ENCODE measurements around the gene RGMA.
A peak's percentile ranks its signal among the peaks of the same experiment; 100 is the strongest.
"Not testable (repeated sequence)": the region's sequence is repeated elsewhere in the genome, so short reads cannot be mapped to it uniquely, and the experiment has no call there.

Gene RGMA

GRCh38 chr15:93046721-93047120 lies 42.3 kb downstream of the RGMA start:
- no peak for DNase-seq

GRCh38 chr15:93046120-93046519 lies 42.9 kb downstream of the RGMA start:
- no peak for DNase-seq

GRCh38 chr15:93045191-93045785 lies 43.7 kb downstream of the RGMA start:
- no peak for DNase-seq

- no peak for DNase-seq
Observed at GRCh38 chr15:93044301-93045190, 44.5 kb downstream of the RGMA start.

- DNase-seq, result no peak
Observed at GRCh38 chr15:93043621-93044300, 45.2 kb downstream of the RGMA start.

GRCh38 chr15:93042691-93043378 lies 46.2 kb downstream of the RGMA start:
- no peak for DNase-seq

GRCh38 chr15:93042211-93042610 lies 46.8 kb downstream of the RGMA start:
- no peak for DNase-seq

GRCh38 chr15:93041159-93041547 lies 47.9 kb downstream of the RGMA start:
- DNase-seq, result no peak

GRCh38 chr15:93040288-93041158 lies 48.5 kb downstream of the RGMA start:
- DNase-seq, result no peak

- DNase-seq, result not testable (repeated sequence)
Observed at GRCh38 chr15:93039562-93040287, 49.3 kb downstream of the RGMA start.

GRCh38 chr15:93037820-93038705 lies 50.9 kb downstream of the RGMA start:
- no peak for DNase-seq

- DNase-seq, result no peak
Observed at GRCh38 chr15:93036951-93037819, 51.8 kb downstream of the RGMA start.

GRCh38 chr15:93035953-93036810 lies 52.8 kb downstream of the RGMA start:
- DNase-seq, result peak; percentile 52

- no peak for DNase-seq
Observed at GRCh38 chr15:93035092-93035915, 53.7 kb downstream of the RGMA start.

GRCh38 chr15:93034512-93034911 lies 54.5 kb downstream of the RGMA start:
- DNase-seq, result no peak

GRCh38 chr15:93033434-93034045 lies 55.5 kb downstream of the RGMA start:
- DNase-seq, result no peak
